Erythroblast (primary cell): ENCODE data around the gene NAV3.

Experiments
- GATA1 ChIP-seq: IDR thresholded peaks from 2 replicates; pipeline ENCODE4 v1.6.1; 2011; ENCODE audit warnings: low read depth, mild to moderate bottlenecking, control low read depth, low read length, moderate library complexity
- POLR2A ChIP-seq: IDR thresholded peaks from 2 replicates; pipeline ENCODE4 v1.6.1; 2011; ENCODE audit warnings: mild to moderate bottlenecking, low read length

- no peak for TF ChIP-seq GATA1
- no peak for TF ChIP-seq POLR2A
These were observed 374.2 kb downstream of the NAV3 start for GRCh38 chr12:78204926-78205325.
